K562 (cell line): ENCODE measurements around the gene NOBOX. TPM values are rescaled to one million over a fixed set of nuclear protein-coding genes. Genes with fewer than 3 reads are reported as not detected.
A peak's percentile ranks its signal among the peaks of the same experiment; 100 is the strongest.

Source experiments
- ATAC-seq: fragments of 200-7000 bp; cut with Tn5 transposase; 3 replicates; pipeline ENCODE4 v1.9.1; 2020; ENCODE audit warnings: moderate library complexity
- BruUV-seq: library from RNA; stranded (reverse); fragments of 400-500 nt; replicated peaks from 2 replicates; lab custom pipeline; 2021; lab: Mats Ljungman, UMichigan
- CTCF ChIA-PET: fragments of 300-600 bp; formaldehyde crosslinking; extraction: SDS; loops from one replicate; lab custom pipeline; 2021; ENCODE audit warnings: low intra/inter-chr PET ratio; lab: Yijun Ruan, JAX
- POLR2A ChIA-PET: fragments of 300-600, 350-650 bp; sonication (Branson Sonifier 250); formaldehyde crosslinking; extraction: SDS; loops from one replicate; lab custom pipeline; 2021; ENCODE audit warnings: antibody characterized with exemption, inconsistent platforms; lab: Yijun Ruan, JAX
- DNase-seq, 4 experiments: peaks; one replicate each; pipeline versions ENCODE4 v3.0.0 to v3.0.0-alpha.2; 2011 to 2018; ENCODE audit warnings: low spot score in 3 of 4, mixed read lengths in 3 of 4; ENCODE audit errors: extremely low read depth in 1 of 4
- FAIRE-seq: peaks from 2 replicates; lab custom pipeline; 2011; peaks lifted over from hg19 to GRCh38; lab: Jason Lieb, UNC
- H2AFZ ChIP-seq: 2 replicates; pipeline ENCODE4 v1.6.0; 2011; ENCODE audit warnings: low read depth, low read length, control low read depth, inconsistent platforms
- H3K27ac ChIP-seq: fragments of 200-600 bp; 3 replicates; pipeline ENCODE4 v1.8.0; 2011; ENCODE audit warnings: low read depth, mild to moderate bottlenecking, control low read depth, inconsistent platforms, low read length, moderate library complexity, mixed read lengths; ENCODE audit errors: extremely low read depth
- H3K27me3 ChIP-seq, 2 experiments: fragments of 300-600 bp in 1 of 2; 2 replicates in 1 of 2; 3 replicates in 1 of 2; pipeline versions ENCODE4 v1.6.0 to v1.8.0; 2011; ENCODE audit warnings: inconsistent platforms in 2 of 2, low read length in 2 of 2, mild to moderate bottlenecking in 1 of 2, mixed read lengths in 1 of 2, moderate library complexity in 1 of 2; ENCODE audit not compliant: control insufficient read depth in 2 of 2, insufficient read depth in 2 of 2
- H3K36me3 ChIP-seq: fragments of 300-600 bp; 3 replicates; pipeline ENCODE4 v1.8.0; 2011; ENCODE audit warnings: mild to moderate bottlenecking, low read length, inconsistent platforms; ENCODE audit not compliant: control insufficient read depth, insufficient read depth
- H3K4me1 ChIP-seq, 2 experiments: fragments of 200-600 bp in 1 of 2; replicated peaks in 1 of 2; 2 replicates in 1 of 2; 3 replicates in 1 of 2; pipeline versions ENCODE4 v1.5.1 to v1.8.0; 2011; ENCODE audit warnings: inconsistent platforms in 2 of 2, low read length in 2 of 2, mild to moderate bottlenecking in 1 of 2, mixed read lengths in 1 of 2, moderate library complexity in 1 of 2; ENCODE audit not compliant: control insufficient read depth in 2 of 2, insufficient read depth in 2 of 2
- H3K4me2 ChIP-seq: 2 replicates; pipeline ENCODE4 v1.6.1; 2011; ENCODE audit warnings: low read length, control low read depth, inconsistent platforms, mixed read lengths; ENCODE audit not compliant: insufficient read depth
- H3K4me3 ChIP-seq: fragments of 200-600 bp; sonication (generic), shearing (Covaris generic); 2 replicates; pipeline ENCODE4 v1.5.1; 2016; ENCODE audit warnings: control low read depth, inconsistent platforms
- H3K79me2 ChIP-seq: fragments of 200-600 bp; 3 replicates; pipeline ENCODE4 v1.8.0; 2011; ENCODE audit warnings: low read length, inconsistent platforms; ENCODE audit not compliant: control insufficient read depth, insufficient read depth
- H3K9ac ChIP-seq, 2 experiments: 2 replicates each; pipeline versions ENCODE4 v1.6.0 to v1.6.1; 2011; ENCODE audit warnings: low read depth in 2 of 2, low read length in 2 of 2, control low read depth in 1 of 2, inconsistent platforms in 1 of 2, mild to moderate bottlenecking in 1 of 2, mixed read lengths in 1 of 2; ENCODE audit not compliant: insufficient read depth in 1 of 2
- H3K9me1 ChIP-seq: one replicate; pipeline ENCODE4 v1.6.0; 2011; ENCODE audit warnings: inconsistent platforms, mild to moderate bottlenecking, low read length, moderate library complexity; ENCODE audit not compliant: control insufficient read depth, insufficient read depth
- H3K9me3 ChIP-seq: replicated peaks from 2 replicates; pipeline ENCODE4 v1.5.1; 2011; ENCODE audit warnings: low read depth, low read length, inconsistent platforms; ENCODE audit not compliant: control insufficient read depth, insufficient read depth
- H4K20me1 ChIP-seq: replicated peaks from 2 replicates; pipeline ENCODE4 v1.6.1; 2011; ENCODE audit warnings: low read length, inconsistent platforms, mixed read lengths; ENCODE audit not compliant: control insufficient read depth, insufficient read depth
- CEBPG ChIP-seq, 3 experiments: fragments of 200-800 bp in 1 of 3; sonication (Bioruptor generic) in 1 of 3; sonication (generic) in 1 of 3; formaldehyde crosslinking in 1 of 3; IDR thresholded peaks in 2 of 3; conservative IDR thresholded peaks in 1 of 3; 2 replicates each; pipeline versions ENCODE4 v1.6.1 to v1.8.0; 2016 to 2022; ENCODE audit warnings: missing compliant biosample characterization in 2 of 3, missing genetic modification characterization in 2 of 3, mild to moderate bottlenecking in 1 of 3, missing genetic modification reagents in 1 of 3
- KAT8 ChIP-seq: fragments of 450-650 bp; IDR thresholded peaks from 2 replicates; pipeline ENCODE4 v1.6.1; 2016; ENCODE audit warnings: low read depth, mild to moderate bottlenecking
- NCOR1 ChIP-seq: fragments of 450-650 bp; IDR thresholded peaks from 2 replicates; pipeline ENCODE4 v1.6.1; 2016; ENCODE audit warnings: mild to moderate bottlenecking, moderate library complexity
- USF2 ChIP-seq: sonication (generic); formaldehyde crosslinking; IDR thresholded peaks from 2 replicates; pipeline ENCODE4 v1.5.0; 2020; ENCODE audit warnings: missing genetic modification reagents
- ZNF143 ChIP-seq: sonication (generic); formaldehyde crosslinking; IDR thresholded peaks from 2 replicates; pipeline ENCODE4 v1.9.0; 2022; ENCODE audit warnings: mild to moderate bottlenecking, missing genetic modification reagents
- WGBS: fragments of 100-300 bp; shearing (Covaris generic); methylation state at CpG from one replicate; pipeline ENCODE4 v1.1.6; 2016; ENCODE audit warnings: low coverage, mixed read lengths; ENCODE audit not compliant: insufficient coverage; ENCODE audit errors: missing lambda C conversion rate; 5-methylcytosine and 5-hydroxymethylcytosine counted together
- in situ Hi-C: fragments of 300-500 bp; cut with MboI; formaldehyde crosslinking; loops from 4 replicates; pipeline ENCODE4 v1.15.0; 2018; ENCODE audit warnings: inconsistent platforms, mixed read lengths
- intact Hi-C: fragments of 100-400 bp; cut with micrococcal nuclease; formaldehyde crosslinking; loops from 2 replicates; pipeline ENCODE4 v1.14.2; 2022
- polyA plus RNA-seq, 8 experiments: library from polyadenylated mRNA; depleted of rRNA in 4 of 8; stranded (reverse) in 5 of 8; unstranded in 3 of 8; fragments of >200 nt; fragmentation: Nextera tagmentation in 2 of 8; fragmentation: Illumina TruSeq in 1 of 8; extraction: Ambion mirVana in 2 of 8; extraction: Trizol in 1 of 8; gene quantifications; 2 replicates each; pipeline versions ENCODE4 v1.2.1 to v1.2.3, GENCODE V29; 2011 to 2014; ENCODE audit warnings: inconsistent platforms in 1 of 8, missing spikeins in 1 of 8
- total RNA-seq, 7 experiments: library from RNA; depleted of rRNA in 6 of 7; stranded (reverse); fragments of >200 nt in 6 of 7; fragmentation: Illumina TruSeq in 2 of 7; extraction: Trizol in 2 of 7; gene quantifications; 2 replicates each; pipeline versions ENCODE4 v1.2.1 to v1.2.3, GENCODE V29; 2011 to 2021; ENCODE audit warnings: low replicate concordance in 1 of 7

NOBOX gene
- total and polyA plus RNA-seq, 9 of the 15 experiments (the other 6 are each of a cell fraction or from before 2014, with no cell fraction given), result not detected

- DNase-seq (no peak), ATAC-seq (no peak), FAIRE-seq (no peak)
- intact Hi-C loops, result loop anchor here (10.0 kb wide), 1 partner anchor 503 kb away; the partner anchor contains the start of gene TCAF1
- Histone ChIP-seq H3K9me3 (no peaks in the 10 kb centered on the region), H3K27me3 (peaks cover 13% of the 10 kb centered on the region in 2 experiments; a peak in 4 of 5 replicates), H2AFZ (no peak overlapping the region), H3K4me2 (no peak overlapping the region), H3K4me1 (no peaks in the 10 kb centered on the region), H3K9me1 (no peaks in the 10 kb centered on the region), H3K9ac (no peak overlapping the region), H3K4me3 (no peak overlapping the region), H3K79me2 (no peaks in the 10 kb centered on the region), H4K20me1 (no peaks in the 10 kb centered on the region), H3K36me3 (no peaks in the 10 kb centered on the region), H3K27ac (no peak overlapping the region)
- in situ Hi-C loops, result no loop called here
- ChIA-PET POLR2A (no interaction called here), CTCF (no interaction called here)
- BruUV-seq, result no TSS peak
- TF ChIP-seq ZNF143 (no peak), KAT8 (no peak), CEBPG (CRISPR knock-in tag; IDR thresholded peaks at IDR 0.05) (no peak), CEBPG (tag; conservative IDR thresholded peaks at IDR 0.05 in 1 of 2, IDR thresholded peaks at IDR 0.05 in 1 of 2) (0 out of 4 replicates have a peak, but pooled peaks of 1 of the 2 experiments have one; percentile 16)
- WGBS, result 1% methylated on average over 3 of the region's 3 CpGs
Observed at GRCh38 chr7:144408121-144408520, 4.6 kb upstream of the NOBOX start.

- under 1% methylated on average over 12 of the region's 12 CpGs for WGBS
- in situ Hi-C loops (no loop called here), intact Hi-C loops (loop anchor here (10.0 kb wide), 1 partner anchor 503 kb away; the partner anchor contains the start of gene TCAF1)
- no peak for TF ChIP-seq NCOR1
- peak; percentile 12; the same call in 1 of the 2 replicates for TF ChIP-seq USF2
- Histone ChIP-seq H3K9me3 (no peaks in the 10 kb centered on the region), H3K4me1 (no peaks in the 10 kb centered on the region), H3K4me3 (no peak overlapping the region), H3K36me3 (no peaks in the 10 kb centered on the region), H3K27me3 (peaks cover 15 to 18% of the 10 kb centered on the region in 2 experiments; a peak in 4 of 5 replicates), H3K4me2 (no peak overlapping the region), H3K27ac (no peak overlapping the region), H3K79me2 (no peaks in the 10 kb centered on the region), H2AFZ (no peak overlapping the region), H3K9ac (no peak overlapping the region), H3K9me1 (no peaks in the 10 kb centered on the region), H4K20me1 (no peaks in the 10 kb centered on the region)
- FAIRE-seq (no peak), DNase-seq (no peak), ATAC-seq (no peak)
- BruUV-seq, result no TSS peak
- ChIA-PET CTCF (no interaction called here), POLR2A (interaction anchor here (0.6 kb wide), 1 partner anchor 1349 kb away, joined by 4 read pairs; no protein-coding TSS in a partner anchor)
Observed at GRCh38 chr7:144407266-144407931, 3.9 kb upstream of the NOBOX start.
